ENCODE data around the gene ZFR2. TPM values are rescaled to one million over a fixed set of nuclear protein-coding genes. Genes with fewer than 3 reads are reported as not detected.

ZFR2 gene
- total RNA-seq, 2 donors from 2014 or later: not detected

DNA sequence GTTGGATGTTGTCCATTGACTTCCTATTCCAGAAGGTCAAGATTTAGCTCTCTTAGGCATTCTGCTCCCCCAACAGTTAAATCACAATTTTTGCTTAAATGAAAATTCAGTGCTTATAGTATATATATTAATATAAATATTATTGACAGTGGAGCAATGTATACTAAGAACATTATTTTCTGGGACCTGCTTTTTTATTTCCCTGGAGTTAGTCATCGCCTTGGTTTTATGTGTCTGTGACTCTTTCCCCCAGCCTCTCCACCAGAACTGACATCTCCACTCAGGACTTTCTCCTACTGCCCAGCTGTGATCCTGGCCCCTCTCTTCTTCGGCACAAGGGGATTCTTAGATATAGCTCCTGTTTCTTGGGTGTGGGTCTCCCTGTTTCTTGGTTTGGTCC is 72.5 kb downstream of the ZFR2 start:
- no peak overlapping the region for H3K4me3 ChIP-seq
- ATAC-seq (ENCODE audit: insufficient number of reproducible peaks, low FRiP score, low read depth) (no peak), DNase-seq (ENCODE audit: low spot score) (no peak)
- H3K36me3 ChIP-seq: no peaks in the 10 kb centered on the region
- peaks cover 3 to 5% of the 10 kb centered on the region in 2 donors for H3K4me1 ChIP-seq (ENCODE audit: control insufficient read depth in 1 of 2, low read depth in 2 of 2)
- TF ChIP-seq, protein P1, sequence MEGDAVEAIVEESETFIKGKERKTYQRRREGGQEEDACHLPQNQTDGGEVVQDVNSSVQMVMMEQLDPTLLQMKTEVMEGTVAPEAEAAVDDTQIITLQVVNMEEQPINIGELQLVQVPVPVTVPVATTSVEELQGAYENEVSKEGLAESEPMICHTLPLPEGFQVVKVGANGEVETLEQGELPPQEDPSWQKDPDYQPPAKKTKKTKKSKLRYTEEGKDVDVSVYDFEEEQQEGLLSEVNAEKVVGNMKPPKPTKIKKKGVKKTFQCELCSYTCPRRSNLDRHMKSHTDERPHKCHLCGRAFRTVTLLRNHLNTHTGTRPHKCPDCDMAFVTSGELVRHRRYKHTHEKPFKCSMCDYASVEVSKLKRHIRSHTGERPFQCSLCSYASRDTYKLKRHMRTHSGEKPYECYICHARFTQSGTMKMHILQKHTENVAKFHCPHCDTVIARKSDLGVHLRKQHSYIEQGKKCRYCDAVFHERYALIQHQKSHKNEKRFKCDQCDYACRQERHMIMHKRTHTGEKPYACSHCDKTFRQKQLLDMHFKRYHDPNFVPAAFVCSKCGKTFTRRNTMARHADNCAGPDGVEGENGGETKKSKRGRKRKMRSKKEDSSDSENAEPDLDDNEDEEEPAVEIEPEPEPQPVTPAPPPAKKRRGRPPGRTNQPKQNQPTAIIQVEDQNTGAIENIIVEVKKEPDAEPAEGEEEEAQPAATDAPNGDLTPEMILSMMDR (IDR thresholded peaks at IDR 0.05): no peak
- H3K27me3 ChIP-seq (replicated peaks; ENCODE audit: insufficient read depth): peaks cover 6% of the 10 kb centered on the region
- no peak overlapping the region for H3K27ac ChIP-seq
- peaks cover 5% of the 10 kb centered on the region for H3K9me3 ChIP-seq

DNA sequence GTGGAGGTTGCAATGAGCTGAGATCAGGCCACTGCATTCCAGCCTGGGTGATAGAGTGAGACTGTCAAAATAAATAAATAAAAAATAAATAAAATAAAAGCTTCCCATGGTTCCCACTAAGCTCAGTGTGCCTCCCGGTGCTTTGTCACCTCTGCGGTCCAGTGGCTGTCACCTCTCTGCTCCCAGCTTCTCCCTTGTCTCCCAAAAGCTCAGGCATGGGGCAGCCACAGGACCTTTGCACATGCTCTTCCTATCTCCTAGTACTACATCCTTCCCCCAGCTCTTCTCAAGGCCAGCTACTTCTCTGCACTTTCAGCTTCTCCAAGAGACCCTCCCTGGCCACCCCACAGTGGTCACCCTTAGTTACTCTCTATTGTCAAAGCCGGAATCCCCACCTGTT is 75.0 kb downstream of the ZFR2 start:
- DNase-seq (ENCODE audit: low spot score): no peak
- TF ChIP-seq, protein P1 (IDR thresholded peaks at IDR 0.05): no peak
- Histone ChIP-seq H3K9me3 (peaks cover 9% of the 10 kb centered on the region), H3K4me3 (no peak overlapping the region), H3K27me3 (replicated peaks; ENCODE audit: insufficient read depth) (no peaks in the 10 kb centered on the region), H3K27ac (no peak overlapping the region), H3K4me1 (ENCODE audit: control insufficient read depth in 1 of 2, low read depth in 2 of 2) (no peaks in the 10 kb centered on the region), H3K36me3 (no peaks in the 10 kb centered on the region)
- no peak for ATAC-seq (ENCODE audit: insufficient number of reproducible peaks, low FRiP score, low read depth)

DNA sequence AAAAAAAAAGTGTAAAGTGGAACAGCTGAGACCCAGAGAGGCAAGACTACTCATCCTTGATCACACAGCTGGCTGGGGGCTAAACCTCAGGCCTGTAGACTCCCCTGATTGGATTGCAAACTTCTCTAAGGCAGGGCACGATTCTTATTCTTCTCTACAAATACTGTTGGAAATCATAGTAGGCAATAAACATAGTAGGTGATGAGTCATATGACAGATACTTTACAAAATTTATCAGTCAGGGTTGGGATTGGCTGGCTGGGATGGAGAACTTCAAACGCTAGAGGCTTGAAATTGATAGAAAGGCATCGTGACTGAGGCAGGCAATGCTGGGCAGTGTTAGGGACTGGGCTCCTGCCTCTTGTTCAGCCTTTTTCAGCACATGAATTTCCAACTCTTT is 76.7 kb downstream of the ZFR2 start:
- no peak for ATAC-seq (ENCODE audit: insufficient number of reproducible peaks, low FRiP score, low read depth)
- TF ChIP-seq, protein P1 (IDR thresholded peaks at IDR 0.05): no peak

DNA sequence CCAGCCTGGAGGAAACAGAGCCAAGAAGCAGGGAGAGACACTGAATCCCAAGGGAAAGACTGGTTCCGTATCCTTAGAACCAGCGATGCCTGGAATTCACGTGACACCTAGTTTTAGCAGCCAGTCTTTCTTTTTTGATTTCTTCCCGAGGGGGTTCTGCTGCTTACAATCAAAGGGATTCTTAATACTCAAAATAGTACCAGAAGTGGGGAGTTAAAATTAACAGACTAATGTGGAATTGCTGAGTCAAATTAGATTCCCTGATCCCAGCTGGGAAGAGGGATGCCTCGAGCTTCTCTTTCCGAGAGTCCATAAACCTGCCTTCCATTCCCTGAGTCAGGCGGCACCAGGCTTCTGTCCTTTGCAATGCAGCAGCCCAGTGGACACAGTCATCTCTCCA is 77.9 kb downstream of the ZFR2 start:
- no peaks in the 10 kb centered on the region for H3K27me3 ChIP-seq (replicated peaks; ENCODE audit: insufficient read depth)

More for the DNA sequence above, 76.7 kb downstream of the ZFR2 start:
- H3K9me3 ChIP-seq: peaks cover 9% of the 10 kb centered on the region
- H3K27ac ChIP-seq: no peak overlapping the region
- no peaks in the 10 kb centered on the region for H3K27me3 ChIP-seq (replicated peaks; ENCODE audit: insufficient read depth)
- H3K4me3 ChIP-seq: no peak overlapping the region
- H3K36me3 ChIP-seq: no peaks in the 10 kb centered on the region
- no peaks in the 10 kb centered on the region for H3K4me1 ChIP-seq (ENCODE audit: control insufficient read depth in 1 of 2, low read depth in 2 of 2)
- DNase-seq (ENCODE audit: low spot score): no peak

DNA sequence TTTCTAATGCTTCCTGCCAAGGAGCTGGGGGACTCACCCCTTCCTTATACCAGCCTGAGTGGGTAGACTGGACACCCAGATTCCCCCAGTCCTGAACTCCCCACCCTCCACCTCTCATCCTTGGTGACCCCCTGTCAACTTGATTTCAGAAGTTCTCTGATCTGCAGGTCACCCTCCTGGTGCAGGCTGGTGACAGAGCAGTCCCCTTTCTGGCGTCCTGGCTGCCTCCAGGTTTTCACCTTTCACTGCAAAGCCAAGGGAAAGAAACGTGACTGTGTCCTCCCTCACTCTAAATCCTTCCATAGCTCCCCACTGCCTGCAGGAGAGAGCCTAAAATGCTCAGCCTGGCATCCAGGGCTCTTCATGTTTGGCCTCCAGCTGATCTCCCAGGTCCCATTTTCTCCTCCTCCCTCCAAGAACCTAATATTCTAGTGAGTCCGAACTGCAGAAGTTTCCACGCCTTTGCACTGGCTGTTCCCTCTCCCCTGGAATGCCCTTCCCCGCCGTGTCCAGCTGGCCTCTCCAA is 78.6 kb downstream of the ZFR2 start:
- no peaks in the 10 kb centered on the region for H3K36me3 ChIP-seq
- TF ChIP-seq, protein P1 (IDR thresholded peaks at IDR 0.05): no peak
- H3K4me1 ChIP-seq (ENCODE audit: control insufficient read depth in 1 of 2, low read depth in 2 of 2): no peaks in the 10 kb centered on the region
- no peak for DNase-seq (ENCODE audit: low spot score)
- no peak overlapping the region for H3K27ac ChIP-seq
- ATAC-seq (ENCODE audit: insufficient number of reproducible peaks, low FRiP score, low read depth): no peak
- H3K4me3 ChIP-seq: no peak overlapping the region
- H3K27me3 ChIP-seq (replicated peaks; ENCODE audit: insufficient read depth): no peaks in the 10 kb centered on the region
- H3K9me3 ChIP-seq: peaks cover 4% of the 10 kb centered on the region

More for the DNA sequence above, 77.9 kb downstream of the ZFR2 start:
- Histone ChIP-seq H3K4me1 (ENCODE audit: control insufficient read depth in 1 of 2, low read depth in 2 of 2) (no peaks in the 10 kb centered on the region), H3K36me3 (no peaks in the 10 kb centered on the region), H3K9me3 (peaks cover 4% of the 10 kb centered on the region), H3K27ac (no peak overlapping the region), H3K4me3 (no peak overlapping the region)
- DNase-seq (ENCODE audit: low spot score): no peak
- ATAC-seq (ENCODE audit: insufficient number of reproducible peaks, low FRiP score, low read depth): no peak
- TF ChIP-seq, protein P1 (IDR thresholded peaks at IDR 0.05): no peak
